ENCODE data around the gene ZGPAT. TPM values are rescaled to one million over a fixed set of nuclear protein-coding genes. Genes with fewer than 3 reads are reported as not detected.

ZGPAT gene
- total and polyA plus RNA-seq, 2 of the 13 experiments (the other 11 are each of a cell fraction or from before 2014, with no cell fraction given) = 23.0 to 41.9 TPM

DNA sequence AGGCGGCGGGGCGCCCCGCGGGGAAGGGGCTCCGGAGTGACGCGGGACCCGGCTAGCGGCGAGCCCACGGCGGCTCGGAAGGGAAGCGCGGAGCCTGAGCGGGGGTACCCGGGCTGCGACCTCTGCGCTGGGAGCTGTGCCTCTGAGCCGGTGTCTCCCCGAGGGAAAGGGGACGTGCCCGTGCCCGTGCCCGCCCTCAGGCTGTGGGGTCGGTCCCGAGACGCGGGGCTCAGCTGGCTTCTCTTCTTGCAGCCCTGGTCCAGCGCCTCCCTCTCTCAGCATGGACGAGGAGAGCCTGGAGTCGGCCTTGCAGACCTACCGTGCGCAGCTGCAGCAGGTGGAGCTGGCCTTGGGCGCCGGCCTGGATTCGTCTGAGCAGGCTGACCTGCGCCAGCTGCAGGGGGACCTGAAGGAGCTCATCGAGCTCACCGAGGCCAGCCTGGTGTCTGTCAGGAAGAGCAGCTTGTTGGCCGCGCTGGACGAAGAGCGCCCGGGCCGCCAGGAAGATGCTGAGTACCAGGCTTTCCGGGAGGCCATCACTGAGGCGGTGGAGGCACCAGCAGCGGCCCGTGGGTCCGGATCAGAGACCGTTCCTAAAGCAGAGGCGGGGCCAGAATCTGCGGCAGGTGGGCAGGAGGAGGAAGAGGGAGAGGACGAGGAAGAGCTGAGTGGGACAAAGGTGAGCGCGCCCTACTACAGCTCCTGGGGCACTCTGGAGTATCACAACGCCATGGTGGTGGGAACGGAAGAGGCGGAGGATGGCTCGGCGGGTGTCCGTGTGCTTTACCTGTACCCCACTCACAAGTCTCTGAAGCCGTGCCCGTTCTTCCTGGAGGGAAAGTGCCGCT is 686 bp downstream of the ZGPAT start (continued):
- TF ChIP-seq, protein P1, sequence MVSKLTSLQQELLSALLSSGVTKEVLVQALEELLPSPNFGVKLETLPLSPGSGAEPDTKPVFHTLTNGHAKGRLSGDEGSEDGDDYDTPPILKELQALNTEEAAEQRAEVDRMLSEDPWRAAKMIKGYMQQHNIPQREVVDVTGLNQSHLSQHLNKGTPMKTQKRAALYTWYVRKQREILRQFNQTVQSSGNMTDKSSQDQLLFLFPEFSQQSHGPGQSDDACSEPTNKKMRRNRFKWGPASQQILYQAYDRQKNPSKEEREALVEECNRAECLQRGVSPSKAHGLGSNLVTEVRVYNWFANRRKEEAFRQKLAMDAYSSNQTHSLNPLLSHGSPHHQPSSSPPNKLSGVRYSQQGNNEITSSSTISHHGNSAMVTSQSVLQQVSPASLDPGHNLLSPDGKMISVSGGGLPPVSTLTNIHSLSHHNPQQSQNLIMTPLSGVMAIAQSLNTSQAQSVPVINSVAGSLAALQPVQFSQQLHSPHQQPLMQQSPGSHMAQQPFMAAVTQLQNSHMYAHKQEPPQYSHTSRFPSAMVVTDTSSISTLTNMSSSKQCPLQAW (CRISPR knock-in tag; IDR thresholded peaks at IDR 0.05) = no peak
- TF ChIP-seq MIER2 (CRISPR knock-in tag; IDR thresholded peaks at IDR 0.05) (no peak), ZKSCAN5 (CRISPR knock-in tag; IDR thresholded peaks at IDR 0.05) (peak; percentile 52; the same call in 1 of the 2 replicates), ATF1 (CRISPR knock-in tag; IDR thresholded peaks at IDR 0.05) (no peak), ZMYM4 (CRISPR knock-in tag; IDR thresholded peaks at IDR 0.05) (no peak; the same call in 1 of the 2 replicates), MTF2 (CRISPR knock-in tag; IDR thresholded peaks at IDR 0.05; ENCODE audit: borderline replicate concordance) (no peak), ZFP36L2 (CRISPR knock-in tag; IDR thresholded peaks at IDR 0.05) (no peak), KDM3A (CRISPR knock-in tag; IDR thresholded peaks at IDR 0.05; ENCODE audit: low read depth) (no peak), ZNF7 (CRISPR knock-in tag; IDR thresholded peaks at IDR 0.05) (no peak), SMC3 (IDR thresholded peaks at IDR 0.05; ENCODE audit: low read length) (no peak), CENPX (CRISPR knock-in tag; IDR thresholded peaks at IDR 0.05) (no peak), TMF1 (CRISPR knock-in tag; IDR thresholded peaks at IDR 0.05; ENCODE audit: low read depth) (no peak)
- TF ChIP-seq, protein P2, sequence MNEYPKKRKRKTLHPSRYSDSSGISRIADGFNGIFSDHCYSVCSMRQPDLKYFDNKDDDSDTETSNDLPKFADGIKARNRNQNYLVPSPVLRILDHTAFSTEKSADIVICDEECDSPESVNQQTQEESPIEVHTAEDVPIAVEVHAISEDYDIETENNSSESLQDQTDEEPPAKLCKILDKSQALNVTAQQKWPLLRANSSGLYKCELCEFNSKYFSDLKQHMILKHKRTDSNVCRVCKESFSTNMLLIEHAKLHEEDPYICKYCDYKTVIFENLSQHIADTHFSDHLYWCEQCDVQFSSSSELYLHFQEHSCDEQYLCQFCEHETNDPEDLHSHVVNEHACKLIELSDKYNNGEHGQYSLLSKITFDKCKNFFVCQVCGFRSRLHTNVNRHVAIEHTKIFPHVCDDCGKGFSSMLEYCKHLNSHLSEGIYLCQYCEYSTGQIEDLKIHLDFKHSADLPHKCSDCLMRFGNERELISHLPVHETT (CRISPR knock-in tag; conservative IDR thresholded peaks at IDR 0.05) = no peak
- TF ChIP-seq, protein P3, sequence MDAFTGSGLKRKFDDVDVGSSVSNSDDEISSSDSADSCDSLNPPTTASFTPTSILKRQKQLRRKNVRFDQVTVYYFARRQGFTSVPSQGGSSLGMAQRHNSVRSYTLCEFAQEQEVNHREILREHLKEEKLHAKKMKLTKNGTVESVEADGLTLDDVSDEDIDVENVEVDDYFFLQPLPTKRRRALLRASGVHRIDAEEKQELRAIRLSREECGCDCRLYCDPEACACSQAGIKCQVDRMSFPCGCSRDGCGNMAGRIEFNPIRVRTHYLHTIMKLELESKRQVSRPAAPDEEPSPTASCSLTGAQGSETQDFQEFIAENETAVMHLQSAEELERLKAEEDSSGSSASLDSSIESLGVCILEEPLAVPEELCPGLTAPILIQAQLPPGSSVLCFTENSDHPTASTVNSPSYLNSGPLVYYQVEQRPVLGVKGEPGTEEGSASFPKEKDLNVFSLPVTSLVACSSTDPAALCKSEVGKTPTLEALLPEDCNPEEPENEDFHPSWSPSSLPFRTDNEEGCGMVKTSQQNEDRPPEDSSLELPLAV (CRISPR knock-in tag; conservative IDR thresholded peaks at IDR 0.05; ENCODE audit: low read depth) = no peak
- TF ChIP-seq, protein P4, sequence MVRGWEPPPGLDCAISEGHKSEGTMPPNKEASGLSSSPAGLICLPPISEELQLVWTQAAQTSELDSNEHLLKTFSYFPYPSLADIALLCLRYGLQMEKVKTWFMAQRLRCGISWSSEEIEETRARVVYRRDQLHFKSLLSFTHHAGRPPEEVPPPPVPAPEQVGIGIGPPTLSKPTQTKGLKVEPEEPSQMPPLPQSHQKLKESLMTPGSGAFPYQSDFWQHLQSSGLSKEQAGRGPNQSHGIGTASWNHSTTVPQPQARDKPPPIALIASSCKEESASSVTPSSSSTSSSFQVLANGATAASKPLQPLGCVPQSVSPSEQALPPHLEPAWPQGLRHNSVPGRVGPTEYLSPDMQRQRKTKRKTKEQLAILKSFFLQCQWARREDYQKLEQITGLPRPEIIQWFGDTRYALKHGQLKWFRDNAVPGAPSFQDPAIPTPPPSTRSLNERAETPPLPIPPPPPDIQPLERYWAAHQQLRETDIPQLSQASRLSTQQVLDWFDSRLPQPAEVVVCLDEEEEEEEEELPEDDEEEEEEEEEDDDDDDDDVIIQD (CRISPR knock-in tag; IDR thresholded peaks at IDR 0.05; ENCODE audit: low read depth) = no peak
- TF ChIP-seq, protein P5, sequence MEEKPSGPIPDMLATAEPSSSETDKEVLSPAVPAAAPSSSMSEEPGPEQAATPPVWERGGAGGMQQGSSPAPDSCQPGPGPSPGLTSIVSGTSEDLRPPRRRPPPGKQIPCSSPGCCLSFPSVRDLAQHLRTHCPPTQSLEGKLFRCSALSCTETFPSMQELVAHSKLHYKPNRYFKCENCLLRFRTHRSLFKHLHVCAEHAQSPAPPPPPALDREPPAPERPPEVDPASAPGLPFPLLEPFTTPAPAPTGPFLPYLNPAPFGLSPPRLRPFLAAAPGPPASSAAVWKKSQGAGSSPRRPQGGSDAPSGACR (CRISPR knock-in tag; IDR thresholded peaks at IDR 0.05) = no peak
